Tibial nerve (tissue), 4 donors: ENCODE measurements around the gene NCOA5.

Experiments
- CTCF ChIP-seq, 5 experiments: fragments of 200-600 bp in 3 of 5; fragments of 450-650 bp in 2 of 5; sonication (generic) in 3 of 5; IDR thresholded peaks; one replicate each; pipeline ENCODE4 v1.5.1; 2016 to 2019; ENCODE audit warnings: antibody characterized with exemption in 5 of 5, mild to moderate bottlenecking in 3 of 5, moderate library complexity in 2 of 5
- EP300 ChIP-seq, 2 donors: sonication (generic); formaldehyde crosslinking; IDR thresholded peaks; one replicate each; pipeline ENCODE4 v1.6.1; 2017; ENCODE audit warnings: antibody characterized with exemption in 2 of 2, mild to moderate bottlenecking in 1 of 2
- POLR2A ChIP-seq, 2 donors: fragments of 450-650 bp; IDR thresholded peaks; one replicate each; pipeline ENCODE4 v1.6.1; 2017; ENCODE audit warnings: antibody characterized with exemption in 2 of 2, mild to moderate bottlenecking in 2 of 2, moderate library complexity in 2 of 2

GRCh38 chr20:46040902-46041535 is 48.7 kb downstream of the NCOA5 start:
- no peak for TF ChIP-seq CTCF (IDR thresholded peaks at IDR 0.05)
- TF ChIP-seq EP300 (IDR thresholded peaks at IDR 0.05) = no peak
- TF ChIP-seq POLR2A (IDR thresholded peaks at IDR 0.05) = no peak
